ENCODE measurements around the gene TMPRSS11E.
"Not testable (repeated sequence)": the region's sequence is repeated elsewhere in the genome, so short reads cannot be mapped to it uniquely, and the experiment has no call there.

The TMPRSS11E gene, protein sequence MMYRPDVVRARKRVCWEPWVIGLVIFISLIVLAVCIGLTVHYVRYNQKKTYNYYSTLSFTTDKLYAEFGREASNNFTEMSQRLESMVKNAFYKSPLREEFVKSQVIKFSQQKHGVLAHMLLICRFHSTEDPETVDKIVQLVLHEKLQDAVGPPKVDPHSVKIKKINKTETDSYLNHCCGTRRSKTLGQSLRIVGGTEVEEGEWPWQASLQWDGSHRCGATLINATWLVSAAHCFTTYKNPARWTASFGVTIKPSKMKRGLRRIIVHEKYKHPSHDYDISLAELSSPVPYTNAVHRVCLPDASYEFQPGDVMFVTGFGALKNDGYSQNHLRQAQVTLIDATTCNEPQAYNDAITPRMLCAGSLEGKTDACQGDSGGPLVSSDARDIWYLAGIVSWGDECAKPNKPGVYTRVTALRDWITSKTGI

DNA sequence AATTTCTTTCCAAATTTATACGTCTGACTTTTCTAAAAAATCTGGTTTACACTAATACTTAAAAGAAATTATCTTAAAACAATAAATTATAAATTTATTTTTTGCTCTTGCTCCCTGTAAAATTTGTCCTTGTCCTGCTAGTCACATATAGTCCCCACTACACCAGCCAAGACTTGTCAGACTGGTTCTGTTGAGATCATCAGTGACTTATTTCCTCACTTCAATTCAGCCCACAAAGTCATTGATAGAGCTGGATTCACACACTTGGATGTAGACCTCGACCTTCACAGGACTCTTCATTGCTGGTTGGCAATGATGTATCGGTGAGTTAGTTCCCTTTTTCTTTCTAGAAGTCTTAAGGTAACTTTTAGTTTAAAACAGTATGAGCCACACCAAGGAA, at the start of gene TMPRSS11E:
TMPRSS11E (plus strand) TSS at position 263 of the 400 bp plus-strand sequence; CDS start at position 313, 50 bp downstream.
- no peak within 1 kb of the TSS for H3K9ac ChIP-seq (ENCODE audit: low read length)
- H3K27me3 ChIP-seq (ENCODE audit: control insufficient read depth in 1 of 2, insufficient read depth in 2 of 2, low read length in 2 of 2), result no peaks in the 10 kb centered on the region
- no peak within 1 kb of the TSS for H3K27ac ChIP-seq (ENCODE audit: low read depth, low read length)
- H3K4me3 ChIP-seq (ENCODE audit: low read depth in 1 of 2, low read length in 2 of 2), result no peak within 1 kb of the TSS
- H3K36me3 ChIP-seq (ENCODE audit: insufficient read depth, low read length), result no peaks in the 10 kb centered on the region
- H3K9me3 ChIP-seq (ENCODE audit: low read length), result no peaks in the 10 kb centered on the region
- H3K4me1 ChIP-seq (ENCODE audit: insufficient read depth, low read length), result no peaks in the 10 kb centered on the region

DNA sequence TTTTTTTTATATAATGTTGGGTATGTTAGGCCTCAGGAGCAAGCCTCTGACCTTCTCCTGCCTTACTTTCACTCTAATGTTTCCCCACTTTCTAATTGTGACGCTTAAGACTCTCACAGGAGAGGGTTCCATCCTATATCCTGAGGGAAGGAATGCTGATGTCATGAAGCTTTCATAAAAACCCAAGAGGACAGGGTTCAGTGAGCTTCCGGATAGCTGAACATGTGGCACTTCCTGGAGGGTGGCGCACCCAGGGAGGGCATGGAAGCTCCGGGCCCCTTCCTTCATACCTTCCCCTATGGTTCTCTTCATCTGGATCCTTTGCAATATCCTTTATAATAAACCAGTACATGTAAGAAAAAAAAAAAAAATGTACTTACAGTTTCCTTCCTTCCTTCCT, 48.0 kb upstream of the TMPRSS11E start:
- no peaks in the 10 kb centered on the region for H3K36me3 ChIP-seq (ENCODE audit: insufficient read depth, low read length)
- no peaks in the 10 kb centered on the region for H3K4me1 ChIP-seq (ENCODE audit: insufficient read depth, low read length)
- H3K9me3 ChIP-seq (ENCODE audit: low read length), result no peaks in the 10 kb centered on the region
- H3K27ac ChIP-seq (ENCODE audit: low read depth, low read length), result no peak overlapping the region
- H3K27me3 ChIP-seq (ENCODE audit: control insufficient read depth in 1 of 2, insufficient read depth in 2 of 2, low read length in 2 of 2), result no peaks in the 10 kb centered on the region
- no peak overlapping the region for H3K4me3 ChIP-seq (ENCODE audit: low read depth in 1 of 2, low read length in 2 of 2)
- no peak overlapping the region for H3K9ac ChIP-seq (ENCODE audit: low read length)

DNA sequence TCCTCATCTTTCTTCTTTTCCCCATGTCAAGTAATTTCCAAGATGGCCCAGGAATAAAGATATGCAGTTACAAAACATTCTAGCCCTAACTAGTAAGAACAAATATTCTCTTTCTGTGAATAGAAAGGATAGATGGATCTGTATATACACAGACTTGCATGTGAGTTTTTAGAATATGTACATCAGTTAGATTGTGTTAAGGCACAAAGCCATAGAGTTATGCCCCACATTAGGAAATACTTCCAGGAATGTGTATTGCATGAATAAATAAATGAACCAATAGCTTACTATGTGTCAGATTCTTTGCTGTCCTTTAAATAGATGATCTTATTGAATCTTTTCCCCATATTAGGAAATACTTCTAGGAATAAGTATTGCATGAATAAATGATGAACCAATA, 46.0 kb upstream of the TMPRSS11E start:
- Histone ChIP-seq H3K27me3 (ENCODE audit: control insufficient read depth in 1 of 2, insufficient read depth in 2 of 2, low read length in 2 of 2) (no peaks in the 10 kb centered on the region), H3K4me3 (ENCODE audit: low read depth in 1 of 2, low read length in 2 of 2) (no peak overlapping the region), H3K9me3 (ENCODE audit: low read length) (no peaks in the 10 kb centered on the region), H3K9ac (ENCODE audit: low read length) (no peak overlapping the region), H3K4me1 (ENCODE audit: insufficient read depth, low read length) (no peaks in the 10 kb centered on the region), H3K27ac (ENCODE audit: low read depth, low read length) (no peak overlapping the region), H3K36me3 (ENCODE audit: insufficient read depth, low read length) (no peaks in the 10 kb centered on the region)

DNA sequence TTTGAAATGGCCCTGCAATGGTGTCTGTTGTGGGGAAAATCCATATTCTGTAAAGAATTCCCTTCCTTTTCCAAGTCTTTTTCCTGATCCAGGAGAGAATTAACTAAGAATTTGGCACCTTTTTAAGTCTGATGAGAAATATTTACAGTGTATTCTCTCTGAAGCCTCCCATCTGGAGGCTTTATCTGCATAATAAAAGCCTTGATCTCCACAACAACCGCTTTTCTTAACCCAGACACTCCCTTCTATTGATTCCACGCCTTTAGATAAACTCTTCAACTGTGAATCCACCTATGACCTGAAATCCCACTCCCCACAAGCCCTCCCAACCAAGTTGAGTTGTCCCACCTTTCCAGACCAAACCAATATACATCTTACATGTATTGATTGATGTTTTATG, 43.1 kb upstream of the TMPRSS11E start:
- H3K9me3 ChIP-seq (ENCODE audit: low read length), result no peaks in the 10 kb centered on the region
- no peaks in the 10 kb centered on the region for H3K36me3 ChIP-seq (ENCODE audit: insufficient read depth, low read length)
- no peak overlapping the region for H3K27ac ChIP-seq (ENCODE audit: low read depth, low read length)
- H3K27me3 ChIP-seq (ENCODE audit: control insufficient read depth in 1 of 2, insufficient read depth in 2 of 2, low read length in 2 of 2), result no peaks in the 10 kb centered on the region
- H3K4me3 ChIP-seq (ENCODE audit: low read depth in 1 of 2, low read length in 2 of 2), result no peak overlapping the region
- H3K4me1 ChIP-seq (ENCODE audit: insufficient read depth, low read length), result no peaks in the 10 kb centered on the region
- no peak overlapping the region for H3K9ac ChIP-seq (ENCODE audit: low read length)

DNA sequence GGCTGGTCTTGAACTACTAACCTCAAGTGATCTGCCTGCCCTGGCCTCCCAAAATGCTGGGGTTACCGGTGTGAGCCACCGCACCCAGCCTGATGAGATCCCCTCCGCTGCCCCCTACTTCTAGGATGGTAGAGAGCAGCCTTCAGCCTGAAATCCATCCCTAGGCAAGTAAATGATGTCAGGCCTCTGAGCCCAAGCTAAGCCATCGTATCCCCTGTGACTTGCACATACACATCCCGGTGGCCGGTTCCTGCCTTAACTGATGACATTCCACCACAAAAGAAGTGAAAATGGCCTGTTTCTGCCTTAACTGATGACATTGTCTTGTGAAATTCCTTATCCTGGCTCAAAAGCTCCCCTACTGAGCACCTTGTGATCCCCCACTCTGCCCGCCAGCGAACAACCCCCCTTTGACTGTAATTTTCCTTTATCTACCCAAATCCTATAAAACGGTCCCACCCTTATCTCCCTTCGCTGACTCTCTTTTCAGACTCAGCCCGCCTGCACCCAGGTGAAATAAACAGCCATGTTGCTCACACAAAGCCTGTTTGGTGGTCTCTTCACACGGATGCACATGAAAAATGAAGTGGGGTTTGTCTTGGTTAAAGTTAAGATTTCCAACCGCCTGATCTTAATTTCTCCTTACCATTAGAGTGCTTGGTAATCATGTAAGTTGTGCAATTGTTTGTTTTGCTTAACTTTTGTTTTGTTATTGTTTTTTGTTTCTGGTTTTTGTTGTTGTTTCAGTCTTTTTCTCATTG, 41.4 kb upstream of the TMPRSS11E start:
- H3K27ac ChIP-seq (ENCODE audit: low read depth, low read length); H3K36me3 ChIP-seq (ENCODE audit: insufficient read depth, low read length); H3K27me3 ChIP-seq (ENCODE audit: control insufficient read depth in 1 of 2, insufficient read depth in 2 of 2, low read length in 2 of 2); H3K9me3 ChIP-seq (ENCODE audit: low read length); H3K4me3 ChIP-seq (ENCODE audit: low read depth in 1 of 2, low read length in 2 of 2); H3K4me1 ChIP-seq (ENCODE audit: insufficient read depth, low read length); H3K9ac ChIP-seq (ENCODE audit: low read length): not testable (repeated sequence)

DNA sequence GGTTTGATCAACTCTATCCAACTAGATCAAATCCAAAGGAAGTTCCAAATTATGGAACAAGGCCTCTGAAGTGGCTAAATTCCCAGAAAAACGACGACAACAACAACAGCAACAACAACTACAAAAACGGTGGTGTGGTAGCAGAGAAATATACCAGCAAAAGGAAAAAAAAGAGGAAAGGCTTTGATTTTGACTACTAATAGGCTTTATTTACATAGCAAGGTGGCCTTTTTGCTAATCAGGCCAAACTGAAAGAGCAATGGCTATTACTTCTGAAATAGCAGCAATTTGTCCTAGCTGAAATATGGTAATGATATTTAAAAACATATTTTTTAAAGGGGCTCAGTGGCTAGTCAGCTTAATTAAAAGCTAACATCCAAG, 40.8 kb upstream of the TMPRSS11E start:
- no peaks in the 10 kb centered on the region for H3K36me3 ChIP-seq (ENCODE audit: insufficient read depth, low read length)
- no peak overlapping the region for H3K4me3 ChIP-seq (ENCODE audit: low read depth in 1 of 2, low read length in 2 of 2)
- no peak overlapping the region for H3K27ac ChIP-seq (ENCODE audit: low read depth, low read length)
- H3K27me3 ChIP-seq (ENCODE audit: control insufficient read depth in 1 of 2, insufficient read depth in 2 of 2, low read length in 2 of 2), result no peaks in the 10 kb centered on the region
- H3K9ac ChIP-seq (ENCODE audit: low read length), result no peak overlapping the region
- no peaks in the 10 kb centered on the region for H3K4me1 ChIP-seq (ENCODE audit: insufficient read depth, low read length)
- H3K9me3 ChIP-seq (ENCODE audit: low read length), result no peaks in the 10 kb centered on the region

DNA sequence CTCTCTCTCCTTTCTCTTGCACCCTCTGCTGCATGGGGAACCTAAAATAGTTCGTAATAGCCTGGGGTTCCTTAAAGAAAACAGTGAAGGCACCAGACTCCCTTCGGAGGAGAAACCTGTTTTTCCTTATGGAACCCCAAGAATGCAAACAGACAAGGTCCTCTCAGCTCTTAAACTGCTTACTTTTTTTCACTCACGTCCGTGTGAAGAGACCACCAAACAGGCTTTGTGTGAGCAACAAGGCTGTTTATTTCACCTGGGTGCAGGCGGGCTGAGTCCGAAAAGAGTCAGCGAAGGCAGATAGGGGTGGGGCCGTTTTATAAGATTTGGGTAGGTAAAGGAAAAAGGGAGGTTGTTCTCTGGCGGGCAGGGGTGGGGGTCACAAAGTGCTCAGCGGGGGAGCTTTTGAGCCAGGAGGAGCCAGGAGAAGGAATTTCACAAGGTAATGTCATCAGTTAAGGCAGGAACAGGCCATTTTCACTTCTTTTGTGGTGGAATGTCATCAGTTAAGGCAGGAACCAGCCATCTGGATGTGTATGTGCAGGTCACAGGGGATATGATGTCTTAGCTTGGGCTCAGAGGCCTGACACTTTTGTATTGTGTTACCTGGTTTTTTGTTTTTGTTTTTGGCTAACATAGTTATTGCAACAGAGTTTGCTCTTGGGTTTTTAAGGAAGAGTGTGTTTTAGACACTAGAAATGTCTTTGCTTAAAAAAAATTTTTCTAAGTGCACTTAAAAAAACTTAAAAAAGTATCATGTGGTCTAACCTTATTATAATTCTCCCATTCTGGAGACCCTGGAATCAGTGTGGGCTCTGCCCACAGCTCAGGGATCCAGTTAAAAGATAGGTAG, 40.0 kb upstream of the TMPRSS11E start:
- H3K9ac ChIP-seq (ENCODE audit: low read length); H3K9me3 ChIP-seq (ENCODE audit: low read length); H3K4me3 ChIP-seq (ENCODE audit: low read depth in 1 of 2, low read length in 2 of 2); H3K36me3 ChIP-seq (ENCODE audit: insufficient read depth, low read length); H3K4me1 ChIP-seq (ENCODE audit: insufficient read depth, low read length); H3K27me3 ChIP-seq (ENCODE audit: control insufficient read depth in 1 of 2, insufficient read depth in 2 of 2, low read length in 2 of 2); H3K27ac ChIP-seq (ENCODE audit: low read depth, low read length): not testable (repeated sequence)

DNA sequence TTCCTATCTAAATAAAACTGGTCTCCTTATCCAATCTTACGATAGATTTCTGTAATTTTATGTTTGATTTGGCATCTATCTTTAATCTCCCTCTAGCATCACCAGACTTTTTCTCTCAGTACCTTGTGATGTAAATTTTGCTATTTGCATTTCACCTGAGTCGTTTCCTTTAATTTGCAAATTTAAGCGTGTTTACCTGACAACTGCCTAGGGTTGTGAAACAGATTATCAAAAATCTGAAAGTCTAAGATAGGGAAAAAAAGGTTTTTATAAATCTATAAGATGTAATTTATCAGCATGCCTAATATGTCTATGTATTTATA, 39.4 kb upstream of the TMPRSS11E start:
- H3K27me3 ChIP-seq (ENCODE audit: control insufficient read depth in 1 of 2, insufficient read depth in 2 of 2, low read length in 2 of 2), result no peaks in the 10 kb centered on the region
- no peak overlapping the region for H3K9ac ChIP-seq (ENCODE audit: low read length)
- no peak overlapping the region for H3K27ac ChIP-seq (ENCODE audit: low read depth, low read length)
- H3K36me3 ChIP-seq (ENCODE audit: insufficient read depth, low read length), result no peaks in the 10 kb centered on the region
- H3K9me3 ChIP-seq (ENCODE audit: low read length), result no peaks in the 10 kb centered on the region
- H3K4me3 ChIP-seq (ENCODE audit: low read depth in 1 of 2, low read length in 2 of 2), result no peak overlapping the region
- H3K4me1 ChIP-seq (ENCODE audit: insufficient read depth, low read length), result no peaks in the 10 kb centered on the region

DNA sequence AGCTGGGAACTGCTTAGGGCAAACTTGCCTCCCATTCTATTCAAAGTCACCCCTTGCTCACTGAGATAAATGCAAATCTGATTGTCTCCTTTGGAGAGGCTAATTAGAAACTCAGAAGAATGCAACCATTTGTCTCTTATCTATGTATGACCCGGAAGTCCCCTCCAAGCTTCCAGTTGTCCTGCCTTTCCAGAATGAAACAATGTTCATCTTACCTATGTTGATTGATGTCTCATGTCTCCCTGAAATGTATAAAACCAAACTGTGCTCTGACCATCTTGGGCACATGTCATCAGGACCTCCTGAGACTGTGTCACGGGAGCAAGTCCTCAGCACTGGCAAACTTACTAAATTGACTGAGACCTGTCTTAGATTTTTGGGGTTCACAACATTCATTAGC, 37.1 kb upstream of the TMPRSS11E start:
- Histone ChIP-seq H3K27me3 (ENCODE audit: control insufficient read depth in 1 of 2, insufficient read depth in 2 of 2, low read length in 2 of 2) (no peaks in the 10 kb centered on the region), H3K9me3 (ENCODE audit: low read length) (no peaks in the 10 kb centered on the region), H3K27ac (ENCODE audit: low read depth, low read length) (no peak overlapping the region), H3K9ac (ENCODE audit: low read length) (no peak overlapping the region), H3K36me3 (ENCODE audit: insufficient read depth, low read length) (no peaks in the 10 kb centered on the region), H3K4me1 (ENCODE audit: insufficient read depth, low read length) (no peaks in the 10 kb centered on the region), H3K4me3 (ENCODE audit: low read depth in 1 of 2, low read length in 2 of 2) (no peak overlapping the region)

DNA sequence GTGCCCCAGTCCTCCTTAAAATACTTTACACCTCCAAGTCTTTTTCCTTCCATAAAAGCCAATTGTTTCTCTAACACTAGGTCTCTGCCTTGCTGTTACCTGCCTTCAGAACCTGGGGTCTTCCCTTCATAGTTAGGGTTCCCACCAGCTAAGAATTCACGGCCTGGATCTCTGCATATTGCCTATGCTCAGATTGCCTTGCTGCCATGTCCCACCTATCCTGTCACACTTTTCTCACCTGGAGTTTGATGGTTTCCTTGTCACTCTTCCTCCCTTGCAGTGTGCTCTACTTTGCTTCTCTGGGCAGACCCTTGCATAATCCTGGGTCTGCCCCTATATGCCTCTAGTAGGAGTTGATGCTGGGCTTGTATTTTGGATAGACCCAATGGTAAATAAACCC, 36.6 kb upstream of the TMPRSS11E start:
- Histone ChIP-seq H3K36me3 (ENCODE audit: insufficient read depth, low read length) (no peaks in the 10 kb centered on the region), H3K4me1 (ENCODE audit: insufficient read depth, low read length) (no peaks in the 10 kb centered on the region), H3K27ac (ENCODE audit: low read depth, low read length) (no peak overlapping the region), H3K4me3 (ENCODE audit: low read depth in 1 of 2, low read length in 2 of 2) (no peak overlapping the region), H3K9ac (ENCODE audit: low read length) (no peak overlapping the region), H3K9me3 (ENCODE audit: low read length) (no peaks in the 10 kb centered on the region), H3K27me3 (ENCODE audit: control insufficient read depth in 1 of 2, insufficient read depth in 2 of 2, low read length in 2 of 2) (no peaks in the 10 kb centered on the region)

DNA sequence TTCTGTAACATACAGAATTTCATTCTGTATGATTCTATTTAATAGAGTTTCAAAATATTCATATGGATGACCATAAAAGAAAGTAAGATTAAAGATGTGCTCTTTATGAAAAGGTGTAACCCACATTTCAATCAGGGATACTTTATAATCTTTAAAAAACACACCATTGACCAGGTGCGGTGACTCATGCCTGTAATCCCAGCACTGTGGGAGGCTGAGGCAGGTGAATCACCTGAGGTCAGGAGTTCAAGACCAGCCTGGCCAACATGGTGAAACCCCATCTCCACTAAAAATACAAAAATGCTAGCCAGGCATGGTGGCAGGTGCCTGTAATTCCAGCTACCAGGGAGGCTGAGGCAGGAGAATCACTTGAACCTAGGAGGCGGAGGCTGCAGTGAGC, 35.2 kb upstream of the TMPRSS11E start:
- not testable (repeated sequence) for H3K36me3 ChIP-seq (ENCODE audit: insufficient read depth, low read length); H3K9ac ChIP-seq (ENCODE audit: low read length); H3K4me1 ChIP-seq (ENCODE audit: insufficient read depth, low read length); H3K27ac ChIP-seq (ENCODE audit: low read depth, low read length); H3K4me3 ChIP-seq (ENCODE audit: low read depth in 1 of 2, low read length in 2 of 2); H3K27me3 ChIP-seq (ENCODE audit: control insufficient read depth in 1 of 2, insufficient read depth in 2 of 2, low read length in 2 of 2); H3K9me3 ChIP-seq (ENCODE audit: low read length)
